GM18511 (cell line): ENCODE results near the gene BATF.
A peak's percentile ranks its signal among the peaks of the same experiment; 100 is the strongest.

Experiments used
- ATAC-seq: cut with Tn5 transposase; IDR thresholded peaks from one replicate; pipeline ENCODE4 v1.9.1; 2021; ENCODE audit warnings: mild to moderate bottlenecking, moderate library complexity; ENCODE audit not compliant: unreplicated experiment

Gene BATF

GRCh38 chr14:75499084-75499875 is 23.0 kb upstream of the BATF start:
- peak; percentile 73 for ATAC-seq

GRCh38 chr14:75501080-75501479 is 21.2 kb upstream of the BATF start:
- ATAC-seq = no peak

GRCh38 chr14:75504411-75504810 is 17.9 kb upstream of the BATF start:
- no peak for ATAC-seq

- ATAC-seq = no peak
These were observed 15.3 kb upstream of the BATF start for GRCh38 chr14:75506930-75507329.

GRCh38 chr14:75510547-75510946 is 11.7 kb upstream of the BATF start:
- ATAC-seq = no peak

GRCh38 chr14:75511201-75511600 is 11.1 kb upstream of the BATF start:
- no peak for ATAC-seq

GRCh38 chr14:75513911-75514672 is 8.2 kb upstream of the BATF start:
- ATAC-seq = peak; percentile 34

GRCh38 chr14:75514673-75515628 is 7.3 kb upstream of the BATF start:
- peak; percentile 67 for ATAC-seq

- peak; percentile 54 for ATAC-seq
These were observed 6.7 kb upstream of the BATF start for GRCh38 chr14:75515629-75515996.

GRCh38 chr14:75518625-75519024 is 3.6 kb upstream of the BATF start:
- no peak for ATAC-seq

GRCh38 chr14:75519394-75519793 is 2.9 kb upstream of the BATF start:
- no peak for ATAC-seq

- no peak for ATAC-seq
These were observed 2.2 kb upstream of the BATF start for GRCh38 chr14:75519826-75520728.

- no peak for ATAC-seq
These were observed 1.4 kb upstream of the BATF start for GRCh38 chr14:75520852-75521251.

GRCh38 chr14:75521415-75522199 is 662 bp upstream of the BATF start:
- ATAC-seq = peak; percentile 32

- no peak for ATAC-seq
These were observed 682 bp downstream of the BATF start for GRCh38 chr14:75522983-75523318.

- no peak for ATAC-seq
These were observed 1.5 kb downstream of the BATF start for GRCh38 chr14:75523771-75524171.

- ATAC-seq = no peak
These were observed 3.7 kb downstream of the BATF start for GRCh38 chr14:75525969-75526368.

GRCh38 chr14:75527449-75528163 is 5.3 kb downstream of the BATF start:
- ATAC-seq = no peak

- ATAC-seq = no peak
These were observed 9.0 kb downstream of the BATF start for GRCh38 chr14:75531256-75531655.
